ENCODE results near the gene CRYZ. TPM values are rescaled to one million over a fixed set of nuclear protein-coding genes. Genes with fewer than 3 reads are reported as not detected.
"Not testable (repeated sequence)": the region's sequence is repeated elsewhere in the genome, so short reads cannot be mapped to it uniquely, and the experiment has no call there.

Gene CRYZ
- total RNA-seq, 1 experiment from 2014 or later: 132 TPM

- Mint-ChIP-seq H3K9me3 (ENCODE audit: low read depth, unreplicated experiment) (no peaks in the 10 kb centered on the region), H3K36me3 (ENCODE audit: insufficient read depth, unreplicated experiment) (peaks cover 63% of the 10 kb centered on the region), H3K4me1 (ENCODE audit: low read depth, unreplicated experiment) (peaks cover 28% of the 10 kb centered on the region), H3K4me3 (ENCODE audit: low read depth, unreplicated experiment) (peak overlapping the region; percentile 82), H3K27me3 (ENCODE audit: unreplicated experiment) (no peaks in the 10 kb centered on the region), H3K27ac (ENCODE audit: unreplicated experiment) (peak overlapping the region; percentile 90)
- CTCF ChIA-PET: interaction anchor here (0.6 to 1.1 kb wide), 3 partner anchors 13 to 25 kb away, joined by 3 to 6 read pairs (median 3); no protein-coding TSS in a partner anchor
- DNase-seq: peak; percentile 58
- BruUV-seq (replicated peaks): TSS peak; percentile 42
- peak; percentile 37 for TF ChIP-seq CTCF (IDR thresholded peaks at IDR 0.05; ENCODE audit: unreplicated experiment)
- intact Hi-C loops (cut with micrococcal nuclease; ENCODE audit: unreplicated experiment): loop anchor here (2.0 kb wide), 1 partner anchor 81 kb away; no protein-coding TSS in a partner anchor
Observed at GRCh38 chr1:74733604-74734484, 994 bp upstream of the CRYZ start.

- H3K4me3 Mint-ChIP-seq (ENCODE audit: low read depth, unreplicated experiment): peak overlapping the region; percentile 82
Observed at GRCh38 chr1:74732071-74732946, 541 bp downstream of the CRYZ start.

GRCh38 chr1:74731399-74732052, 1.3 kb downstream of the CRYZ start:
- H3K9me3 Mint-ChIP-seq (ENCODE audit: low read depth, unreplicated experiment): no peaks in the 10 kb centered on the region
- peak overlapping the region; percentile 82 for H3K4me3 Mint-ChIP-seq (ENCODE audit: low read depth, unreplicated experiment)
- H3K4me1 Mint-ChIP-seq (ENCODE audit: low read depth, unreplicated experiment): peaks cover 33% of the 10 kb centered on the region
- BruUV-seq (replicated peaks): no TSS peak
- intact Hi-C loops (cut with micrococcal nuclease; ENCODE audit: unreplicated experiment): loop anchor here (2.0 kb wide), 1 partner anchor 79 kb away; no protein-coding TSS in a partner anchor
- H3K36me3 Mint-ChIP-seq (ENCODE audit: insufficient read depth, unreplicated experiment): peaks cover 67% of the 10 kb centered on the region
- TF ChIP-seq CTCF (IDR thresholded peaks at IDR 0.05; ENCODE audit: unreplicated experiment): no peak
- peak; percentile 43 for DNase-seq
- H3K27me3 Mint-ChIP-seq (ENCODE audit: unreplicated experiment): no peaks in the 10 kb centered on the region
- peak overlapping the region; percentile 94 for H3K27ac Mint-ChIP-seq (ENCODE audit: unreplicated experiment)
- CTCF ChIA-PET: no interaction called here

More at GRCh38 chr1:74732071-74732946, 541 bp downstream of the CRYZ start:
- Mint-ChIP-seq H3K4me1 (ENCODE audit: low read depth, unreplicated experiment) (peaks cover 33% of the 10 kb centered on the region), H3K27ac (ENCODE audit: unreplicated experiment) (peak overlapping the region; percentile 94), H3K36me3 (ENCODE audit: insufficient read depth, unreplicated experiment) (peaks cover 60% of the 10 kb centered on the region)
- intact Hi-C loops (cut with micrococcal nuclease; ENCODE audit: unreplicated experiment): loop anchor here (2.0 kb wide), 1 partner anchor 80 kb away; no protein-coding TSS in a partner anchor
- peak; percentile 12 for DNase-seq
- H3K27me3 Mint-ChIP-seq (ENCODE audit: unreplicated experiment); H3K9me3 Mint-ChIP-seq (ENCODE audit: low read depth, unreplicated experiment); BruUV-seq (replicated peaks): not testable (repeated sequence)
- CTCF ChIA-PET: interaction anchor here (1.1 kb wide), 1 partner anchor 15 kb away, joined by 6 read pairs; no protein-coding TSS in a partner anchor

- Mint-ChIP-seq H3K4me3 (ENCODE audit: low read depth, unreplicated experiment) (peak overlapping the region; percentile 82), H3K36me3 (ENCODE audit: insufficient read depth, unreplicated experiment) (peaks cover 72% of the 10 kb centered on the region), H3K27me3 (ENCODE audit: unreplicated experiment) (no peaks in the 10 kb centered on the region), H3K27ac (ENCODE audit: unreplicated experiment) (peak overlapping the region; percentile 94), H3K4me1 (ENCODE audit: low read depth, unreplicated experiment) (peaks cover 25% of the 10 kb centered on the region), H3K9me3 (ENCODE audit: low read depth, unreplicated experiment) (no peaks in the 10 kb centered on the region)
- intact Hi-C loops (cut with micrococcal nuclease; ENCODE audit: unreplicated experiment): no loop called here
- no TSS peak for BruUV-seq (replicated peaks)
- CTCF ChIA-PET: no interaction called here
- no peak for DNase-seq
- no peak for TF ChIP-seq CTCF (IDR thresholded peaks at IDR 0.05; ENCODE audit: unreplicated experiment)
Observed at GRCh38 chr1:74729741-74730478, 2.9 kb downstream of the CRYZ start.
